Keratinocyte (primary cell): Measurements from ENCODE around the gene SPATA13.
"Not testable (repeated sequence)": the region's sequence is repeated elsewhere in the genome, so short reads cannot be mapped to it uniquely, and the experiment has no call there.

Experiments used
- CTCF ChIP-seq, 3 experiments: IDR thresholded peaks in 1 of 3; conservative IDR thresholded peaks in 1 of 3; optimal IDR thresholded peaks in 1 of 3; 2 replicates in 2 of 3; 3 replicates in 1 of 3; pipeline versions ENCODE3 to v1.5.1; 2011; ENCODE audit warnings: low read length in 3 of 3, mild to moderate bottlenecking in 3 of 3, moderate library complexity in 2 of 3, control low read depth in 1 of 3, inconsistent platforms in 1 of 3; ENCODE audit not compliant: insufficient read depth in 2 of 3; ENCODE audit errors: extremely low read depth in 1 of 3
- EZH2 ChIP-seq: IDR thresholded peaks from one replicate; pipeline ENCODE4 v1.6.1; 2012; ENCODE audit warnings: inconsistent platforms, mild to moderate bottlenecking, low read length, moderate library complexity

DNA sequence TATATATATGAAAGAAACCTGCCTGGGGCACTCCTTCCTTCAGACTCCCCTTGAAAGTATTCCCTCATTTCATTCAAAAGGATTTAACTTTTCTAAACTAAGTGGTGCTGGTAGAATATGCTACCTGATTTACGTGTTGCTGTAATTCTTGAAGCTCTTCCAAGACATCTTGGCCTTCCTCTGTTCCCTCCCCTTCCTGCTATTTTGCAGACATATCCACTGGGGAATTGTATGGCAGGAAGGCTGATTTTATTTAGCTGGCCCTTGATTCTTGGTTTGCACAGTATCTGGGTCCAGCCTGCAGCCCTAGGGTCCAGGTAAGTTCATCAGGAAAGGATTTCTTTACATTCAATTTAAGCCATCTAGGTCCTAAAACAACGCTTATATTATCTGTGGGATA lies 148.8 kb downstream of the SPATA13 start, which contains the start of gene C1QTNF9:
- not testable (repeated sequence) for TF ChIP-seq CTCF (optimal IDR thresholded peaks at IDR 0.05 in 1 of 3, IDR thresholded peaks at IDR 0.05 in 1 of 3, conservative IDR thresholded peaks at IDR 0.05 in 1 of 3; ENCODE audit: extremely low read depth in 1 of 3, insufficient read depth in 2 of 3, low read length in 3 of 3); EZH2
